CD4-positive, alpha-beta T cell treated with Interferon alpha-2 for 1 hour (primary cell): Measurements from ENCODE around the gene FAM219B.

Experiments
- DNase-seq, 2 donors: peaks; one replicate each; pipeline ENCODE4 v3.0.0-alpha.2; 2020 to 2022

FAM219B gene

DNA sequence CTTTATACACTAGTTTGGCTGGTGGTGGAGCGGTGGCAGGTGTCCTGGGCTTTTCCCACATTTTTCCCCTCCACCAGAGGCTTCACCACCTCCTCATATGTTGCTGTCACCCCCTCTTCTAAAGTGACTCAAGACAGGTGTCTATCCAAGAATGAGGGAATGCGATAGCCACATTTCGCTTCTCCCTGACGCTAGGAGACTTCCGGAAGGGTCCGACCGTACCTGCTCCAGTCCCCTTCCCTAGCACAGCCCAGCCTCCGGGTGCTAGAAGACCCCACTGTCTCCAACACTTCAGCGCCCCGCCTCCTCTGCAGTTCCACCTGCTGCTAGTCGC is 34.0 kb downstream of the FAM219B start:
- no peak for DNase-seq

DNA sequence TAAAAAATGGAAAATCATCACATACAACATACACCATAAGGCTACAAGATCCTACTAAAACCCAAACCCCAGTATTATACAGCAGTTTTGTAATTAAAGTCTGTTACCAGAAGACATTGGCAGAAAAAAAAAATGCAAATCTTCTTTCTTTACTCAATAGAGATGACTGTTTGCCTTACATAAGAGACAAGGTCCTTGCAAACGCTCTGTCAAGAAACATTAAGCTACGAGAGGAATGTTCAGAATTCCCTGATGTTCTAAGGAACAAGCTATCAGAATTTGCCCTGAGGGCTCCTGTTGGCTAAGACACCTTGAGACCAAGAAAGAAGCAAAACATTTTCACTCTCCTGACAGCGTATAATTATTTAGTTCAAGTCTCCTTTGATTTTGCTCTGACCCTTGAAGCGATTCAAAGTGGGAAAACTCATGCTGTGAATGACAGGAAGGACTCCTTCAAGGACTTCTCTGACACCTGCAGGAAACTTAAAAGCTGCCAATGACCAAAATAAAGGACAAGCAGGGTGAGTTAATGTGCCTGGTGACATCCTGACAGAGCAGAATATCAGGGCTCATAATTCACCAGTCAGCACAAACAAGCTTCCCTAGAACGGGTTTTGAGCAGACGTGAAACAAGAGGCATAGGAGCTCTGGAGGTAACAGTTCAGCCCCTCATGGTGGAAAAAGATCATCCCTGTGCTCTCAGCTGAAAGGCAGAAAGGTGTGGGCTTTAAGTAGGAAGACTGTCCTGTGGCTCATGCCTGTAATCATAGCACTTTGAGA is 36.0 kb downstream of the FAM219B start:
- no peak for DNase-seq

DNA sequence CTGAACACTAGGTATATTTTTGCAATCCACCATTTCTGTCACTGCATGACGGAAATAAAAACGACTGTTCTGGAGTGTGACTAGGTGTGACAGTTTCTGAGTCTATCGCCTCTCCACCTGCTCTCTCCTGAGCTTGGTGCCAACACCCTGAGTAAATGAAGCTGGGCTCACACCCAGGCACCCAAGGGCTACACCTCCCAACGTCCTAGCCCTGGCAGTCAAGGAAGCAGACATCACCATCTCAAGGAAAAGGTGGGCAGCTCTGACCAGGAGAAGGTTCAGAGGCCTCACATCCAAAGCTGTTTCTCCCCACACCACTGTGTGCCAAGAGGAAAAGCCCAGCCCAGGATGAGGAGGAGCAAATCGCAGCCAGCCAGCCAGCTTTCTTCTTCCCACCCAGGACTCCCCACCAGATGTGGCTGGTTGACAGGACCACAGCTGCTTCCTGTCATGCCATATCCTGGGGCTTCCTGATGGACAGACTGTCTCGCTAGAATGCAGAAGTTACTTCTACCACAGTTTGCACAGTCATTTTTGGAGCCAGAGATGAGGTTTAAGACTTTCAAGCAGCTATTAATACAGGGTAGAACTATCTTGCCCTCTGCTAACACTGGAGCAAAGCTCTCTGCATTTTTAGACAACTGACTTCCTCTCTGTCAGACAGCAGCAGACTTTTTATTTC is 36.8 kb downstream of the FAM219B start:
- peak; percentile 31 to 47 for DNase-seq

DNA sequence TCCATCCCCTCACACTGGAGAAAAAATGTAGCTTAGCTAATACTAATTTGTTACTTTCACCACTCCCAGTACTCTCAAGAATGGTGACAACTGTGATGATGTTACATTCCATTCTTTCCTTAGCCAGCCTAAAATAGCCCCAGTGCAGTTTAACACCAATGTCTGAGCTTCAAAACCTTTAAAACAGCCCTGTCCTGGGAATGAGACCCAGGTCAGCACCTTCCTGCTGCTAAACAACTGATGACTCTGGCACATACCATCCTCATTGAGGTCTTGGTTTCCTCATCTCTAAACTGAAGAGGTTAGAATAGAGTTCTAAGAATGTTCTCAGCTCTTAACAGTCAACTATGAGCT is 37.3 kb downstream of the FAM219B start:
- no peak for DNase-seq

DNA sequence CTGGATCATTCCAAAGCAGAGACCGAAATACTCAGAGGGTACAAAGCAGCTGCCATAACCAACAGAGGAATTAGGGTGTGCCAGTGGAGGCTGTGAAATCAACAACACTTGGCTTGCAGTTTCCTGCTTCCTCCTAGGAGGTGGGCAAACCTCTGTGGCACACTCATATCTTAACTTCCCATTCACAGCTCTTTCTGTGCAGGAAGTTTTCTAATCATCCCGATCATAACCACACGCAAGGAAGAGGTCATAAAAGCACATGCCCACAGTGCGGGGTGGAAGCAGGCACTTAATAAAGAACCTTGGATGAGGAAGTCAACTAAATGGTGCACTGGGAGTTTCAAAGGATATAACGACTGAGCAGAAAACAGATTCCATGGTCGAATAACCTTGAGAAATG is 38.6 kb downstream of the FAM219B start:
- peak in 1 of 2 donors; percentile 29 for DNase-seq

DNA sequence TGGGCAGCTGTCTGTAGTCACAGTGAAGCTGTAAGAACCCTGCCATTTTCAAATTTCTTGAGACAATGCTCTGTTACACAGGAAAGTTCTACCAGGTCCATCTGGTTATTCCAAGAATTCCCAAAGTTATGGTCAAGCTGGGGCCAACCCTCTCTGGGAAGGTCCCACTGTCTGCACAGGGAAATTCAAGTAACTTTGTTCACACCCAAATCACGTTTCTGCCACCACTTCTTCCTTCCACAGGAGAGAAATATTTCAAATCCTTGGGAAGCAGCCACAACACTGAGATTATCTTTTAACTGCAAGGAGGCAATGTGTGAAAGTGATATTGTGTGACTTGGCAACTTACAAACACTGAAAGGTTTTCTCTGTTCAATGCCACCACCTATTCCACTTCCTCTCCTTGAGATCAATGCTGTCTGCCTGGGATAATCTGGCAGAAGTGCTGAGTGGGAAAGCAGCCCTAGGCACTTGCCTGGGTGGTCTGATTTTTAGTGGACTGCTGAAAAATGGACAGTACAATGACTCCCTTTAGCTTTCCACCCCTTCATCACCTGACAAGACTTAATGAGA is 39.1 kb downstream of the FAM219B start:
- no peak for DNase-seq

DNA sequence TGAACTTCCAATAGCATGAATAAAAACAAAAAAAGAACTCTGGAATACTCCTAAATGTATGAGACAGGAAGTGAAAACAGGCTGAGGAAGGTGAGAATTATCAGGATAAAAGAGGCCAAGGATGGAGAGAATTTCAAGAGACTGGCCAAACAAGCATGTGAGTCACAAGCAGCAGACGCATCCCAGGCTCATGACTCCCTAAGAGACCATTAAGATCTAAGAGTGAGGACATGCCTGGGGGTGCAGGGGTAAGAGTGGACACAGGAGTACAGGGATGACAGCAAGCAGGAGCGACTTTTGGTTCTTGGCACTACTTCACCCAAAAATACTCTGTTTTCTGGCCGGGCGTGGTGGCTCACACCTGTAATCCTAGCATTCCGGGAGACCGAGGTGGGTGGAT is 40.6 kb downstream of the FAM219B start:
- DNase-seq = no peak

DNA sequence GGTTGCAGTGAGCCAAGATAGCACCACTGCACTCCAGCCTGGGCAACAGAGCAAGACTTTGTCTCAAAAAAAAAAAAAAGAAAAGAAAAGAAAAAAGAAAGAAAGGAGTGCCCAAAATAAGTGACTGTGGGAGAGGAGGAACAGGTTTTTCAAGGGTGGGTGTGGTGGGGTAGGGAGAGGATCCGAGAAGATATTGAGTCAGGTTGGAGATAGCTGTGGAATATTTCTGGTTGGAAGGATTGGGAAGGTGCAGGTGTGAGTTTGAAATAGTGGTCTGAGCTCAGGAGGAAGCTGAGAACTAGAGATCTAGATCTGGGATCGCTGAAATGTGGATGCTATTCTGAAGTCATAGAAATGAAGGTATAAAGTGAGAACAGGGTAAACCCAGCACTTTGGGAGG is 41.3 kb downstream of the FAM219B start:
- DNase-seq = no peak

DNA sequence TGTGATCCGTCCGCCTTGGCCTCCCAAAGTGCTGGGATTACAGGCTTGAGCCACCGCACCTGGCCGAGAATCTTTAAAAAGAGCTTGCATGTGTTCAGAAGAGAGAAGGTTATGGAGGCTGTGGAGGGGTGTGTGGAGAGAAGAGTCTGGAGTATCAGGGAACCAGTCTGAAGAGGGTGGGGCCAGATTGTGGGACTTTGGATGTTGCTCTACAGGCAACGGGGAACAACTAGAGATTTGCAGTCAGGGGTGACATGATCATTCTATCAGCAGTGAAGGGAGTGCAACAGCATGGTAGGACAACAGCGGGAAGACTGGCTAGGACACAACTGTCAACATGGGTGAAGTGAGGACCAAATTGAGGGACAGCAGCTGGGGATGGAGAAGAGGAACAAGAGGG is 42.4 kb downstream of the FAM219B start:
- DNase-seq = no peak

DNA sequence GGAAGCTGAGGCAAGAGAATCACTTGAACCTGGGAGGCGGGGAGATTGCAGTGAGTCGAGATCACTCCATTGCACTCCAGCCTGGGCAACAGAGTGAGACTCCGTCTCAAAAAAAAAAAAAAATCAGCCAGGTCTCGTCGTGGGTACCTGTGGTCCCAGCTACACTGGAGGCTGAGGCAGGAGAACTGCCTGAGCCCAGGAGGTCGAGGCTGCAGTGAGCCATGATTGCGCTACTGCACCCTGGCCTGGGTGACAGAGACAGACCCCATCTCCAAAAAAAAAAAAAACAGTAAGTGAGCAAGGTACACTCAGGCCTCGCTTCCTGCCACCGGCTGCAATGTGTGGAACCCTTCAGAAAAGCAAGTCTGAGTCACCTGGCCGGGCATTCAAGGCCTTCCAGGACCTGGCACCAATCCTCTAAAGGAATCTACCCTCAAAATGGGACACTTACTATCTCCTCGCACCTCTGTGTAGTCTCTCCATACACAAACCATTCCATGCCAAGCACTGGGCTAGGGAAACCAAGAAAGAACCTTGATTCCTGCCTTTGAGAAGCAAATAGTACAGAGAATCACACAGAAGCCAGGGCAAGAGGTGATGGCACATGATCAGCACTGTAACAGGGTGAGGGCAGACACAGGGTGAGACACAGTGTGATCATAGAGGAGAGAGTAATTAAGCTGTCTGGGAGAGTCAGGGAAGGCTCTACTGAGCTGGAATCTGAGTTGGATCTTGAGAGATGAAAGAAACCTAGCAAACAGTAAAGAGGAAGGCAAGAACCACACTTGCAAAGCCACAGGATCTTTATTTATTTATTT is 43.2 kb downstream of the FAM219B start:
- no peak for DNase-seq

DNA sequence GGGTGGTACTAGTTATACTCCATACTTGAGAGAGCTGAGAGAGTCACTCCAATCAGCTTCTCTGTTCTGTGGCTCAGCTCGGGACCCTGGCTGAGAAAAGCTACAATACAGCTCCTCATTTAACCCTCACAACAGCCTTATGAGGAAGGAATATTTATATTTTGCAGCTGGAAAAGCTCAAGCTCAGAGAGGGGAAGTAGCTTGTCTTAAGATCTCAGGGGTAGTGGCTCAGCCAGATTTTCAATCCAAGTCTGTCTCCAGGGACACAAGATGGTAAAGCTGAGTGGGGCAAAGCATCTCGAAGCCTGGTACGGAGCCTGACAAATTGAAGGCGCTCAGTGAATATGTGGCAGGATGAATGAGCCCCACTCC is 48.3 kb downstream of the FAM219B start:
- DNase-seq = no peak

DNA sequence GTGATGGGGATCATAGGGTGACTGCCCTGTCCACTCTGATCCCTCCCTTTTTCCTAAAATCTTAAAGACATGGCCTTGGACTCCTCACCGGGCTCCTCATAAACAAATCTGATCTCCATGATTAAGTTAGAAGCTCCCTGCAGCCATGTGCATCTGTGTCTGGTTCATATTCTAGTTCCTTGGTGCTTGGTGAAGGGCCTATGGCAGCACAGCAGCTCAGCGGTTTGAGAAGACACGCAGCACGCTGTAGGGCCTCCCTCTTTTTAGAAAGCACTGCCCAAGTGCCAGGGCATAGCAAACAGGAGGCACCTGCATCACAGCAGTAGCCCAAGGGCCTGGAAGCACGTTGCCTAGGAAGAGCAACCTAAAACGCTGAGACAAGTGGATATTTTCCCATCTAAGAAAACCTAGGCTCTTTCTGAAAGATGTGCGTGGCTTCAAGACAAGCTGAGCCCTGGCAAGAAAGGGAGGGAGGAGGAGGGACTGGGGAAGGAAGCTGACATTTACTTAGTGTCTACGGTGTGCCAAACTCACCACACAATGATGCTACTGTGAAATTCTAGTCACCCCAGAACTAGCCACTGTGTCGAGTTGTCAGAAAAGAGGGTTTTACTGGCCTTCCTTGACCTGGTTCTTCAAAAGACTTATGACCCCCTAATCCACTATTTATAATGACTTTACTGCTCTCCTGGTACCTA is 48.8 kb downstream of the FAM219B start:
- no peak for DNase-seq

DNA sequence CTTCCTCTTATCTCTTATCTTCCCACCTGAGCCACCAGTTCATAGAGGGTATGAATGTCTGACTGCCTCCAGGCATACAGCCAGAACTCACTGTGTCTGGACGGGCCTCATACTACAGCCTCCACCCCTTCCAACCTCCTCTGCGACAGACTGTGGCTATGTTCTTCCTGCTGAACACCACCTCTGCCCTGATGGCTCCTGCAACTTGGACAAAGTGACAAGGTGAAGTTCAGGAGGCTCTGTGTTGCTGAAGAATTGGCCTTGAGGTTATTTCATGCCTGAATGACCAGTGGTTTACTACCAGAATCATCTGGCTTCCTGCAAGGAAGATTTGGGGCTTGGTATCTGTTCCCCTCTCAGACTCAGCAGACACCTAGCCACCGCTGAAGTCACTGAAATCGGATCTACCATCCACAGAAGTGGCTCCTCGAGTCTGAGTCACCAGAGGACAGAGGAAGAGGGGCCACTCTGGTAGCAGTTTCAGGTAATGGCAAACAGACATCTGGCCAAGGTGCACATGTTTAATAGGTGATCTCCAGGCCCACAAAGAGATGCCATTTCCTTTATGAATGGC is 49.5 kb downstream of the FAM219B start:
- DNase-seq = no peak

DNA sequence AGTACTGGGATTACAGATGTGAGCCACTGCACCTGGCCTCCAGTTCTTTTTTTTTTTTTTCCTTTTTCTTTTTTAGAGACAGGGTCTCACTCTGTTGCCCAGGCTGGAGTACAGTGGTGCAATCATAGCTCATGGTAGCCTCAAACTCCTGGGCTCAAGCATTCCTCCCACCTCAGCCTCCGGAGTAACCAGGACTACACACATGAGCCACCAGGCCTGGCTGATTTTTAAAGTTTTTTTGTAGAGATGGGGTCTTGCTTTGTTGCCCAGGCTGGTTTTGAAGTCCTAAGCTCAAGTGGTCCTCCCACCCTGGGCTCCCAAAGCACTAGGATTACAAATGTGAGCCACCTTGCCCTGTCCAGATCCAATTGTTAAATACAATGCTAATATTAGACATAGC is 50.1 kb downstream of the FAM219B start:
- DNase-seq = no peak

DNA sequence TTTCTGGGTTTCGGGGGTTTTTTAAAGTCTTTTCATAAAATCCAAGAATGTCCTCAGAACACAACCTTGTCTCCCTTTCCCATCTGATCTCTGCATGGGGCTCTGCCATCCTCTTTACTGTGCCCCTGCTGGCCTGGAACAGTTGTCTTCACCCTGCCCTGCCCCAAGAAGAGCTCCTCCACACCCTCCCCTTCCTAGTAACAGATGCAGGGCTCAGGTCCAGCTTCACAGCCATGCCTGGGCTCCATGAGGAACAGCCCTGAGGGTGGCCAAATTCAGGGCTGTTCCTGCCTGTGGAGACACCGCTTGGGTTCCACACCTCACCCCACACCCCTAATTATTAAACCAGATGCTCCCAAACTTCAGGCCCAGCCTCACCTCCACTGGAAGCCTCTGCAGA is 50.8 kb downstream of the FAM219B start:
- DNase-seq = no peak

DNA sequence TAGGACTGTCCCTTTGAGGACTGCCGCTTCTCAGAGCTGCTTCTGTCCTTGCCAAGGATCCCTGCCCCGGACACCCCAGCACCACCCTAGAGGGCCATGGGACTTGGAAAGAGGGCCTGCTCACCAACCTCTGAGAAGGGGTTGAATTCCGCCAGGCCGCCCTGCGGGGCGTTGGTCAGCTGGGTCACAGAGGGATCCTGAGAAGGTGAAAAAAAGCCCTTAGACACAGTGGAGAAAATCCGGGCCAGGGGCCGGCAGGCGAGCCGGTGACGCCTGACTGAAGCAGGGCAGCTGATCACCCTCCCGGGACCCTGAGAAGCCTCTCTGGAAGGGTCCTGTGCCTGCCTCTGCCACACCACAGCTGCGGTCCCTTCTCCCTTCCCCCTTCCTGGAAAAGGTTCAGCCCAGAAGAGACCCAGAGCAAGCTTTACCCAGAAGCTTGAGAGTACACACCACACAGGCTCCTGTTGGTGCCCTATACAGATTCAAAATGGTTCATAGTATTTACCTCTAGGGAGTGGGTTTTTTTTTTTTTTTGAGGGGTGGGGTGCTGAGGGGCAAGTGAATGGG is 52.1 kb downstream of the FAM219B start:
- DNase-seq = no peak

DNA sequence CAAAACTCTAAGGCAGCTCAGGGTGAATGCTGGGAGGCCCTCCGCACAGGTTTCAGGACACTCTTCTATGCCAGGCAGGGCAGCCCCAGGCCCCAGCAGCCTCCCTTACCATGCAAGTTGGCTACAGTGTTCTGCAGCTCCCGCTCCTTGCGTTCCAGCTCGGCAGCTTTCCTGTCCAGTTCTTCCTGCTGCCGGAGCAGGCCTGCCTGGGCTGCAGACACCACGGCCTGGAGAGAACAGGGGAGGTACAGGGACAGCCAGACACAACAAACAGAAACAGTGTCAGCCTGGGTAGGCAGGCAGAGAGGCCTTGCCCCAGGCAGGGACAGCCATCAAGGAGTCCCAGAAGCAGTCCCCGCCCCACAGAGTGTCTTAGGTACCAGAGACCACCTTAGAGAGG is 54.7 kb downstream of the FAM219B start:
- DNase-seq = no peak

DNA sequence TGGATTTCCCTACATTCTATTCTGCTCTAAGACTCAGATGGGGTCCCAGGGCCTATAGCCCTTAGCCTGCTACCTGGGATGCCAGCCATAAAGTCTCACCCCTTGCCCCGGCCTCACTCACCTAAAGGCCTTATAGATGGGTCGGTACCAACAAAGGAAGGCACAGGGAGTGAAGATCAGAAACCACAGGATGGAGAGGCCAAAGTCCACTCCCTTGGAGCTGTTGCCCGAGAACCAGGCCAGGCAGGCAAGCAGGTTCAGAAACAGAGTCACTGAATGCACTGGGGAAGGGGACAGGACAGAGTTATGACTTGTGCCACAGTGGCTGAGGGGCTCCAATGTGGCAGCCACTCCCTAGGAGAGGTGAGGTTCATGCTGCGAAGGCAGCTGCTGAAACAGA is 56.3 kb downstream of the FAM219B start:
- DNase-seq = no peak
